Left ventricle myocardium inferior (tissue), 1 donor: ENCODE results near the gene DCTN2. TPM values are rescaled to one million over a fixed set of nuclear protein-coding genes. Genes with fewer than 3 reads are reported as not detected.
A peak's percentile ranks its signal among the peaks of the same experiment; 100 is the strongest.

Source experiments
- DNase-seq: peaks from one replicate; pipeline ENCODE4 v3.0.0-alpha.2; 2020
- H3K27ac ChIP-seq: fragments of 200-600 bp; replicated peaks from 2 replicates; pipeline ENCODE4 v1.8.0; 2021
- H3K27me3 ChIP-seq: fragments of 200-600 bp; 2 replicates; pipeline ENCODE4 v1.8.0; 2021; ENCODE audit warnings: low read depth
- H3K36me3 ChIP-seq: fragments of 200-600 bp; 2 replicates; pipeline ENCODE4 v1.8.0; 2021
- H3K4me1 ChIP-seq: fragments of 200-600 bp; 2 replicates; pipeline ENCODE4 v1.8.0; 2021
- H3K4me3 ChIP-seq: fragments of 200-600 bp; 2 replicates; pipeline ENCODE4 v1.8.0; 2021; ENCODE audit warnings: mild to moderate bottlenecking, moderate library complexity
- H3K9me3 ChIP-seq: fragments of 200-600 bp; replicated peaks from 2 replicates; pipeline ENCODE4 v1.8.0; 2021
- intact Hi-C: fragments of 100-400 bp; cut with micrococcal nuclease; formaldehyde crosslinking; loops from one replicate; pipeline ENCODE4 v1.11.0; 2022
- total RNA-seq: library from RNA; stranded (reverse); fragmentation: NEBNext Ultra II Directional; extraction: Animal tissue kit (Norgen Biotek cat#: 25700); gene quantifications from one replicate; pipeline ENCODE4 v1.2.1, GENCODE V29; 2021
- TF ChIP-seq, protein P1 (sequence below): fragments of 200-600 bp; IDR thresholded peaks from 2 replicates; pipeline ENCODE4 v1.8.0; 2021; ENCODE audit warnings: antibody characterized with exemption, mild to moderate bottlenecking, borderline replicate concordance
- donor health status: DM: no; HTN: yes; CAD: no; lungs with severe emphysema.

DCTN2 gene
- total RNA-seq, 1 donor from 2014 or later, result 87.8 TPM

DNA sequence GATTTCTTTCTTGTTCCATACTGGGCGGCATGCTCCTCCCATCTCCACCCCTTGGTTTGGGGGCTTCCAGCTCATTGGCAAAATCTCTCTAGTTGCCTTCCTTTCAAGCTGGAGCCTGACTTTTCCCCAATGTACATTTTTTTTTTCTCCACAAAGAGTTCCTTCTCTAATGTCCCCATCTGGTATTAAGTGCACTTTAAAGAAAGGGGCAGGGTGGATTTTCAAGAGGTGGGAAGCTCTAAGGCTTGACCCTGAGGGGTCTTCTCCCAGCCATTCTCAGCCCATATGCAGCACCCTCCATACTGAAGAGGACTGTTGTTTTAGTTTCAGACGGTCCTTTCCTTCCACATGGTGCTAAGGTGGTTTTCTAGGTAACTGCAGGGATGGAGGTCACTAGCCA, 38.2 kb upstream of the DCTN2 start:
- TF ChIP-seq, protein P1, sequence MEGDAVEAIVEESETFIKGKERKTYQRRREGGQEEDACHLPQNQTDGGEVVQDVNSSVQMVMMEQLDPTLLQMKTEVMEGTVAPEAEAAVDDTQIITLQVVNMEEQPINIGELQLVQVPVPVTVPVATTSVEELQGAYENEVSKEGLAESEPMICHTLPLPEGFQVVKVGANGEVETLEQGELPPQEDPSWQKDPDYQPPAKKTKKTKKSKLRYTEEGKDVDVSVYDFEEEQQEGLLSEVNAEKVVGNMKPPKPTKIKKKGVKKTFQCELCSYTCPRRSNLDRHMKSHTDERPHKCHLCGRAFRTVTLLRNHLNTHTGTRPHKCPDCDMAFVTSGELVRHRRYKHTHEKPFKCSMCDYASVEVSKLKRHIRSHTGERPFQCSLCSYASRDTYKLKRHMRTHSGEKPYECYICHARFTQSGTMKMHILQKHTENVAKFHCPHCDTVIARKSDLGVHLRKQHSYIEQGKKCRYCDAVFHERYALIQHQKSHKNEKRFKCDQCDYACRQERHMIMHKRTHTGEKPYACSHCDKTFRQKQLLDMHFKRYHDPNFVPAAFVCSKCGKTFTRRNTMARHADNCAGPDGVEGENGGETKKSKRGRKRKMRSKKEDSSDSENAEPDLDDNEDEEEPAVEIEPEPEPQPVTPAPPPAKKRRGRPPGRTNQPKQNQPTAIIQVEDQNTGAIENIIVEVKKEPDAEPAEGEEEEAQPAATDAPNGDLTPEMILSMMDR, result no peak
- Histone ChIP-seq H3K4me1 (peaks cover under 1% of the 10 kb centered on the region), H3K27ac (no peak overlapping the region), H3K9me3 (no peaks in the 10 kb centered on the region), H3K36me3 (no peaks in the 10 kb centered on the region), H3K4me3 (no peak overlapping the region), H3K27me3 (peaks cover 52% of the 10 kb centered on the region)
- no peak for DNase-seq
- intact Hi-C loops, result no loop called here

DNA sequence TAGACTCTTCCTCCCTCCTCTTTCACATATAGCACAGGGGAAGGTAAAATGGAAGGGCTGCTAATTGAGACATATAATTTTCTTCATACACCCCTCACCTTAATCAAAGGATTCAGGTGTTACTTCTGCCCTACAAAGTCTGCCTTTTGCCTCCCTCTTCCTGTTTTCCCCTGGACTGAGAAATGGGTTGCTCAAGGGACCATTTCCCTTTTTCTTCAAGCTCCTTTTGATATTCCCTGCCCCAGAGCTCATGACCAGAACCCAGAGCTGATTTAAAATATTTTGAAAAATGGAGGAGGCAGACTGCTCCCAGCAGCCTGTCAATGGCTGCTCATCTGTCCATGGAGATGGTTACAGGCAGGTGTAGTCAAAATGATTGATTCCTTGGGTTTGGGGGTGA, 37.7 kb upstream of the DCTN2 start:
- H3K9me3 ChIP-seq, result no peaks in the 10 kb centered on the region
- peaks cover 52% of the 10 kb centered on the region for H3K27me3 ChIP-seq
- no peak overlapping the region for H3K27ac ChIP-seq
- H3K36me3 ChIP-seq, result no peaks in the 10 kb centered on the region
- DNase-seq, result no peak
- TF ChIP-seq, protein P1, result no peak
- intact Hi-C loops, result loop anchor here (5.0 kb wide), 1 partner anchor 38 kb away; no protein-coding TSS in a partner anchor
- no peaks in the 10 kb centered on the region for H3K4me1 ChIP-seq
- H3K4me3 ChIP-seq, result no peak overlapping the region

DNA sequence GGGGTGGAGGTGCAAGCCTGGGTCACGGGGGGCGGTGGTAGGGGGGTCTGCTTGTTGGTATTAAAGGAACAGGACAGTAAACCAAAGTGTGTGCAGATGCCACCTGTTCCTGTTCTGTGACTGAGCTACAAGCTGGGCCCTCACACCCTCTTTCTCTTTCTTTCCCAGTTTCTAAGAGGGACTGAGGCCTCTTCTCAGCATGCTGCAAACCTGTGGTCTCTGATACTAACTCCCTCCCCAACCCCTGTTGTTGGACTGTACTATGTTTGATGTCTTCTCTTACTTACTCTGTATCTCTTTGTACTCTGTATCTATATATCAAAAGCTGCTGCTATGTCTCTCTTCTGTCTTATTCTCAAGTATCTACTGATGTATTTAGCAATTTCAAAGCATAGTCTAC, 37.1 kb upstream of the DCTN2 start:
- Histone ChIP-seq H3K27ac (no peak overlapping the region), H3K4me1 (no peaks in the 10 kb centered on the region), H3K36me3 (no peaks in the 10 kb centered on the region), H3K27me3 (peaks cover 52% of the 10 kb centered on the region), H3K4me3 (no peak overlapping the region), H3K9me3 (no peaks in the 10 kb centered on the region)
- TF ChIP-seq, protein P1, result no peak
- no peak for DNase-seq
- intact Hi-C loops, result loop anchor here (5.0 kb wide), 1 partner anchor 38 kb away; no protein-coding TSS in a partner anchor

DNA sequence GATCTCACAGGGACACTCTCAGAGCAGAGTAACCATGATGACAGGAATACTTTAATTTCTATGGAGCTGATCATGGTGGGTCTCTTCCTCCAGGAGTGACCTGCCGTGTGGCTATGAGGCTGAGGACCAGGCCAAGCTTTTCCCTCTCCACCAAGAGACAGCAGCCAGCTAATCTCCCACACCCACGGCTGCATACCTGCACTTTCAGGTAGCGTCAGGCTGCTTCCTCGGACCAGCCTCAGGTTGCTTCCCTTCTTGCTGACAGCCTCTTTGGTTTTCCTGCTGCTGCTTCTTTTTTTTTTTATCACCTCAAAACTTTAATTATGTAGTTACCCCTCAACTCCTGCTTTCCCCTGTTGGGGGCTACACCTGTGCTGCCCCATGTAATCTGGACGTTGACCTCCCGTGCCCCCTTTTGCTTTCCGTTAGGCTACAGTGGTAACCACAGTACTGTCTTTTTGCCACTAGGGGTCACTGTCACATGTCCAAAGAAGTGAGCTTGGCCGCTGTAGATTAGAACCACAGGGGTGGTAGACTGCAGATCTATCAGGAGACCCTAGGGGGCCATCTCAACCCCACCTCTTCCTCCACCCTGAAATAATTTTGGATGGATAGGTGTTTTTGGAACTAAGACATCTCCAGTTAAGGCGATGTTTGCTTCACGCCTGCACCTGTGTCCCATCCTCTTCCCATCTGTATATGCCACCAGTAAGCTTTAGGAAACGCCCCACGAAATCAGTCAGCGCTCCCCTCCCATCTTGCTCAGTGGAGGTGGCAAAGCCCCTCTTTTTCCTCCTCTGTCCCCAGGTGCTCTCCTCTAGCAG, 36.2 kb upstream of the DCTN2 start:
- Histone ChIP-seq H3K4me3 (no peak overlapping the region), H3K27me3 (peaks cover 49% of the 10 kb centered on the region), H3K9me3 (no peaks in the 10 kb centered on the region), H3K36me3 (no peaks in the 10 kb centered on the region), H3K4me1 (no peaks in the 10 kb centered on the region), H3K27ac (no peak overlapping the region)
- TF ChIP-seq, protein P1, result peak; percentile 98
- intact Hi-C loops, result loop anchor here (5.0 kb wide), 1 partner anchor 39 kb away; no protein-coding TSS in a partner anchor
- no peak for DNase-seq

DNA sequence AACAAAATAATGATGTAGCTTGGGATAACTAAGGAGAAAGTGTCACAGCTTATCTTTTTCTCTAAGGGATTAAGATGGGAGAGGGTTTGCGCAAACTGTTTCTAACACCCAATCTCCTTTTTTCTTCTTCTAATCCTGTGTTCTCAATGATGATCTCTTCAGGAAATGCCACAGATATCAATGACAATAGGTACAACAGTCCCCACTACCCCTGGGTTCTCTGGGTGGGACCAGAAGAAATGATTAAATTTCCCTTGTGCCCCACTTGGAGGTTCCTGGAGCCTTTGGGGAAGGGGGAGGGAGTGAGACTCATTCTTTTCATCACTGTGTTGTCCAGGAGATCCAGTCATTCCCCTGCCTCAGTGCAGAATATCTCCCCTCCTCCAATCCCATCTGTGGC, 35.4 kb upstream of the DCTN2 start:
- H3K4me1 ChIP-seq, result no peaks in the 10 kb centered on the region
- H3K36me3 ChIP-seq, result no peaks in the 10 kb centered on the region
- H3K27me3 ChIP-seq, result peaks cover 41% of the 10 kb centered on the region
- H3K27ac ChIP-seq, result no peak overlapping the region
- no peak overlapping the region for H3K4me3 ChIP-seq
- no peak for DNase-seq
- no peaks in the 10 kb centered on the region for H3K9me3 ChIP-seq
- intact Hi-C loops, result loop anchor here (5.0 kb wide), 1 partner anchor 40 kb away; no protein-coding TSS in a partner anchor
- TF ChIP-seq, protein P1, result no peak
